Measurements from ENCODE around the gene PLCXD1. TPM values are rescaled to one million over a fixed set of nuclear protein-coding genes. Genes with fewer than 3 reads are reported as not detected.
"Not testable (repeated sequence)": the region's sequence is repeated elsewhere in the genome, so short reads cannot be mapped to it uniquely, and the experiment has no call there.

The PLCXD1 gene
- total RNA-seq, result 10 to 100 TPM; 57.3 to 61.2 TPM

DNA sequence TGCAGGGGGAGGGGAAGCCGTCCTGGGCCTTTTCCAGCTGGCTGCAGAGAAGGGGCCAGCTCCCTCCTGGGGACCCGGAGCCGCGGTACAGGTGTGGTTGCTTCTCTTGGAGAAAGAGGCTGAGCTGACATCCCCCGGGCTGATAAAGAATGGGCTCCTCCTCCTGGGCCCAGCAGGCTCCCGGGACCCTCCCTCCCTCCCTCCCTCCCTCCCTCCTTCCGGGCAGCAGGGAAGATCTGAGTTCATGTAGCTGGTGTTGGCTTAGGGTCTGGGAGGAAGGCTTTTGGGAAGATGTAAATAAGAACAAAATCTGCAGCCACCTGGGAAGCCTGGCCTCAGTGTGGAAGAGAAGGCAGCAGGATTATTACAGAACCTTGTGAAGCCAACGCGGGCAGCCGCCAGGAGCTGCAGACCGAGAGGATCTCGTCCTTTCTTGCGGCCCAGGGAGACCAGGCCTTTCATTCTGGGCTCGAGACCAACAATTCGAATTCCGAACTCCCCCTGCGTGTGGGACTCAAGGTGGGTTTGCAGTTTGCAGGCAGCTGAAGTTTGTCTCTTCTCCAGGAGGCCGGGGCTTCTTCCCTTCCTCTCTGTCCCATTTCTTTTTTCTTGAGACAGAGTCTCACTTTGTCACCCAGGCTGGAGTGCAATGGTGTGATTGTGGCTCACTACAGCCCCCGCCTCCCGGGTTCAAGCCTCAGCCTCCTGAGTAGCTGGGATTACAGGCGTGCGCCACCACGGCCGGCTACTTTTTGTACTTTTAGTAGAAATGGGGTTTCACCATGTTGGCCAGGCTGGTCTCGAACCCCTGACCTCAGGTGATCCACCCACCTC lies at the start of gene PLCXD1:
Gene PLCXD1 (plus strand): TSS at position 216 of the 834 bp plus-strand sequence. CDS start 2,807 bp downstream, outside the sequence.
- Mint-ChIP-seq H3K4me3 (peak within 1 kb of the TSS; percentile 81), H3K4me1 (peaks cover 30% of the 10 kb centered on the region), H3K27ac (peak within 1 kb of the TSS; percentile 71), H3K27me3 (no peaks in the 10 kb centered on the region), H3K9me3 (no peaks in the 10 kb centered on the region), H3K36me3 (peaks cover 22% of the 10 kb centered on the region)
- POLR2A ChIA-PET, result no interaction called here
- DNase-seq (peak; percentile 52), ATAC-seq (ENCODE audit: low read depth) (no peak)

DNA sequence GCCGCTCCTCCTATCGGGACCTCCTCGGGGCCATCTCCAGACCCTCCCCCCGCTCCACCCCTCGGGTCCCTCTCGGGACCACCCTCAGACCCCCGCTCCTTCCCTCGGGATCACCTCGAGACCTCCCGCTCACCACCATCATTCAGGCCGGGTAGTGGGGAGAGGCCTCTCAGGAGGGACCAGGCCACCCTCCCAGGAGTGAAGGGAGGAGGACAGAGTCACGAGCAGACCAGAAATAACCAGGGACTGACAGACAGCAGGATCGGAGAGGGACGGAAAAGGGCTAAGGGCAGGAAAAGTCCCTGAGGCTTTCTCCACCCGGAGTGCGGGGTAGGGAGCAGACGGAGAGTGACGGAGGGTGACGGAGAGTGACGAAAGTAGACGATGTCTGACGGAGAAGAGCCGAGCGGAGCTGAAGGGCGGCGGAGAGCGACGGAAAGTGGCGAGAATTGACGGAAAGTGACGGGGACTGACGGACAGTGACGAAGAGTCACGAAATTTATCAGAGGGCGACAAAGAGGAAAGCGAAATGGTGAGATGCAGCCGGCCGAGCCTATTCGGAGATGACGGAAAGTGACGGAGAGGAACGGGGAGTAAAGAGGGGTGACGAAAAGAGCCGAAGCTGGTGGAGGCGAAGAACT lies 49.4 kb upstream of the PLCXD1 start:
- H3K9me3 Mint-ChIP-seq, H3K27me3 Mint-ChIP-seq, H3K36me3 Mint-ChIP-seq, H3K27ac Mint-ChIP-seq, DNase-seq, POLR2A ChIA-PET, H3K4me3 Mint-ChIP-seq, H3K4me1 Mint-ChIP-seq: not testable (repeated sequence)
- peak; percentile 95 for ATAC-seq (ENCODE audit: low read depth)

DNA sequence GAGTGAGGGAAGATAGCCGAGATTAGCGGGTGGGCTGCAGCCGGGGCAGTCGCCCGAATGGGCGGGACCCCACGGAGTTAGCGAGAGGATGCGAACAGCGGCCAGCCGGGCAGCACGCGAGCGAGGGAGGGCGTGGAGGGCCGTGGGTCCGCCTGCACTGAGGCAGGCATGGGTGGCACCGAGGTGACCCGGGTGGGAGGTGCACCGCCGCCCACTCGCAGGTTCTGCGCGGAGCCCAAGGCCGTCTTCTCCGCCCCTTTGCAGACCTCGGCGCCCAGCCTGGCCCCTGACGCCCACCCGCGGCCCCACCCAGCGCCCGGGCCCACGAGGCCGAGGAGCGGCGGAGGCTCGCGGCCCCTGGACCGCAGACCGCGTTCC lies 48.9 kb upstream of the PLCXD1 start:
- H3K4me3 Mint-ChIP-seq, H3K27me3 Mint-ChIP-seq, POLR2A ChIA-PET, H3K9me3 Mint-ChIP-seq, H3K36me3 Mint-ChIP-seq, H3K27ac Mint-ChIP-seq, DNase-seq, H3K4me1 Mint-ChIP-seq: not testable (repeated sequence)
- peak; percentile 41 for ATAC-seq (ENCODE audit: low read depth)

- H3K27me3 Mint-ChIP-seq; ATAC-seq (ENCODE audit: low read depth); H3K4me1 Mint-ChIP-seq; H3K36me3 Mint-ChIP-seq; H3K4me3 Mint-ChIP-seq; DNase-seq; H3K9me3 Mint-ChIP-seq; POLR2A ChIA-PET; H3K27ac Mint-ChIP-seq: not testable (repeated sequence)
These were observed 45.0 kb upstream of the PLCXD1 start for GRCh38 chrX:236201-236600.

DNA sequence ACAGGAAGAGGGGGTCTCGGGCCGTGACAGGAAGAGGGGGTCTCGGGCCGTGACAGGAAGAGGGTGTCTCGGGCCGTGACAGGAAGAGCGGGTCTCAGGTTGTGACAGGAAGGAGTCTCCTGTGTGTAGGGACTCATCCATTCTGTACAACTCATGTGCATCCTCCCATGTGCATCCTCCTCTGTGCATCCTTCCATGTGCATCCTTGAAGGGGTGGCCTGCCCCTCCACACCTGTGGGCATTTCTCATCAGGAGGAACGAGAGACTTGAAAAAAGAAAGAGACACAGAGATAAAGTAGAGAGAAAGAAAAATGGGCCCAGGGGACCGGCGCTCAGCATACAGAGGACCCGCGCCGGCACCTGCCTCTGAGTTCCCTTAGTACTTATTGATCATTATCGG lies 30.2 kb upstream of the PLCXD1 start:
- POLR2A ChIA-PET, result no interaction called here
- peaks cover 13% of the 10 kb centered on the region for H3K9me3 Mint-ChIP-seq
- H3K36me3 Mint-ChIP-seq, result peaks cover 10% of the 10 kb centered on the region
- H3K4me1 Mint-ChIP-seq, result peaks cover 11% of the 10 kb centered on the region
- no peak for DNase-seq
- H3K4me3 Mint-ChIP-seq, result peak overlapping the region; percentile 11
- H3K27me3 Mint-ChIP-seq, result no peaks in the 10 kb centered on the region
- H3K27ac Mint-ChIP-seq, result peak overlapping the region; percentile 97
- peak; percentile 36 for ATAC-seq (ENCODE audit: low read depth)

DNA sequence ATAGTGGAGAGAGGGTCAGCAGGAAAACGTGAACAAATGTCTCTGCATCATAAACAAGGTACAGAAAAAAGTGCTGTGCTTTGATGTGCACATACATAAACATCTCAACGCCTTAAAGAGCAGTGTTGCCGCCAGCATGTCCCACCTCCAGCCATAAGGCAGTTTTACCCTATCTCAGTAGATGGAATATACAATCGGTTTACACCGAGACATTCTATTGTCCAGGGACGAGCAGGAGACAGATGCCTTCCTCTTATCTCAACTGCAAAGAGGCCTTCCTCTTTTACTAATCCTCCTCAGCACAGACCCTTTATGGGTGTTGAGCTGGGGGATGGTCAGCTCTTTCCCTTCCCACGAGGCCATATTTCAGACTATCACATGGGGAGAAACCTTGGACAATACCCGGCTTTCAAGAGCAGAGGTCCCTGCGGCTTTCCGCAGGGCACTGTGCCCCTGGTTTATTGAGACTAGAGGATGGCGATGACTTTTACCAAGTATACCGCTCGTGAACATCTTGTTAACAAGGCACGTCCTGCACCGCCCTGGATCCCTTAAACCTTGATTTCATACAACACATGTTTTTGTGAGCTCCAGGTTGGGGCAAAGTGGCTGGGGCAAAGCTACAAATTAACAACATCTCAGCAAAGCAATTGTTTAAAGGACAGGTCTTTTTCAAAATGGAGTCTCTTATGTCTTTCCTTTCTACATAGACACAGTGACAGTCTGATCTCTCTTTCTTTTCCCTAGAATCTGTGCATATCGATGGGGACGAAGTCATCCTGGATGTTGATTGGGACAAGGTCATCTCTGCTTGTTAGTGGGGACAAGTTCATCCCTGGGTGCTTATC lies 29.6 kb upstream of the PLCXD1 start:
- H3K36me3 Mint-ChIP-seq, POLR2A ChIA-PET: not testable (repeated sequence)

GRCh38 chrX:252244-252956 lies 28.8 kb upstream of the PLCXD1 start:
- Mint-ChIP-seq H3K4me1 (peaks cover 11% of the 10 kb centered on the region), H3K27ac (peak overlapping the region; percentile 12), H3K27me3 (no peaks in the 10 kb centered on the region), H3K9me3 (peaks cover 13% of the 10 kb centered on the region), H3K36me3 (peaks cover 10% of the 10 kb centered on the region), H3K4me3 (no peak overlapping the region)
- POLR2A ChIA-PET, result no interaction called here
- DNase-seq (no peak), ATAC-seq (ENCODE audit: low read depth) (no peak)

More for the DNA sequence above, 29.6 kb upstream of the PLCXD1 start:
- not testable (repeated sequence) for H3K27me3 Mint-ChIP-seq; ATAC-seq (ENCODE audit: low read depth); DNase-seq
- Mint-ChIP-seq H3K27ac (peak overlapping the region; percentile 97), H3K4me3 (peak overlapping the region; percentile 11), H3K9me3 (peaks cover 13% of the 10 kb centered on the region), H3K4me1 (peaks cover 11% of the 10 kb centered on the region)

GRCh38 chrX:252957-253291 lies 28.3 kb upstream of the PLCXD1 start:
- H3K4me3 Mint-ChIP-seq, result no peak overlapping the region
- peaks cover 11% of the 10 kb centered on the region for H3K4me1 Mint-ChIP-seq
- POLR2A ChIA-PET, result no interaction called here
- no peak for DNase-seq
- H3K36me3 Mint-ChIP-seq, result peaks cover 10% of the 10 kb centered on the region
- H3K27me3 Mint-ChIP-seq, result no peaks in the 10 kb centered on the region
- H3K27ac Mint-ChIP-seq, result no peak overlapping the region
- ATAC-seq (ENCODE audit: low read depth), result no peak
- peaks cover 13% of the 10 kb centered on the region for H3K9me3 Mint-ChIP-seq

DNA sequence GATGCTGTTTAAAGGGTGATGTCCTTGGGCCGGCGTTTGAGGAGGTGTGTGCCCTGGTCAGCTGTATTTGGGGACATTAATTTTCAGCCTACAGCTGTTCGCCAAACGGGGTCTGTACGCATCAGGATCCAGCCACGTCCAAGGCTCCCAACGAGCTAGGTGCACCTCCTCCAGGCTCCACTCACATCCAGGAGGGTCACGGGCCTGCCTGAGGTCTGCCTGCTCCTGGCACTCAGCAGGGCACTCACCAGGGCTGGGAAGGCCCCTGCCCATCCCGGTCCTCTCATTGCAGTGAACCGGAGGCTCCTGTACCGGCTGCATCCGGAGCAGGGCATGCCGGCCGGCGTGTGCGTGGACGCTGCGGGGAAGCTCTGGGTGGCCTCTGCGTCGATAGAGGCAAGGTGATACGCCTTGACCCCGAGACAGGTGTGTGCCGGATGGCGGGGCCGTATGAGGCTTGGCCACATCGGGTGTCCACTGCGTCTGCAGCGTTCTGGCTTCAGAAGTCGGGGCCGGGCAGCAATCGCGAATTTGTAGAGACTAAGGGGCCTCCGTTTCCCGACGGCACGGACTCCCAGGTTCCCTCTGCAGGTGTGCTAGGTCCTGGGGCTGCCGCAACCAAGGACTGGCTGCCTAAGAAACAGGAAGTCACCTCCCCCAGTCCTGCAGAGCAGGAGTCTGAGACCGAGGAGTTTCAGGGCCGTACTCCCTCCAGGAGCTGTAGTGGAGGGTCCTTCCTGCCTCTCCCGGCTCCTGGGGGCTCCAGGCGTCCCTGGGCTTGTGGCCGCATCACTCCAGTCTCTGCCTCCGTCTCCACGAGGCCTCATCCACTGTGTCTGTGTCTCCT lies 27.5 kb upstream of the PLCXD1 start:
- peaks cover 10% of the 10 kb centered on the region for H3K36me3 Mint-ChIP-seq
- DNase-seq (no peak), ATAC-seq (ENCODE audit: low read depth) (no peak)
- no peak overlapping the region for H3K4me3 Mint-ChIP-seq
- H3K27me3 Mint-ChIP-seq, result no peaks in the 10 kb centered on the region
- H3K4me1 Mint-ChIP-seq, result peaks cover 11% of the 10 kb centered on the region
- H3K27ac Mint-ChIP-seq, result no peak overlapping the region
- peaks cover 13% of the 10 kb centered on the region for H3K9me3 Mint-ChIP-seq
- POLR2A ChIA-PET, result no interaction called here

DNA sequence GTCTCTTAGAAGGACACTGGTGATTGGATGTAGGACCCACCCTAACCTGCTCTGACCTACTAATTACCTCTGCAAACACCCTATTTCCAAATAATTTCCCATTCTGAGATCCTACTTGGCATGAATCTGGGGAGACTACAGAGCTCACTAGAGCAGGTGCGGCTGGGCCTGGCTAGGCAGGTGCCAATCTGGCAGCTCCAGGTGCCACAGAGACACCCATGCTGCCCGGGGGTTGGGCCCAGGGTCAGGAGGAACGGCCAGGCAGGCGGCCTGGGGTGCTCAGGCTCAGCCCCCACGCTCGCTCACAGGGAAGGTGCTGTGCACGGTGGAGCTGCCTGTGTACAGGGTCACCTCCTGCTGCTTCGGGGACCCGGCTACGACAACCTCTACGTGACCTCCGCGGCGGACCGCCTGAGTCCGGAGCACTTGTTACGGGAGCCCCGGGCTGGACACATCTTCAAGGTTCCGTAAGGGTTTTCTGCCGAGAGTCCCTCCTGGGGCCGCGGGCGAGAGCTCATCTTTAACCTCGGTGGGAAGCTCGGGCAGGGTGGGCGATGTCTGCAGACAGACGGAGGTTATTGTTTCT lies 26.5 kb upstream of the PLCXD1 start:
- peaks cover 13% of the 10 kb centered on the region for H3K9me3 Mint-ChIP-seq
- no peak overlapping the region for H3K4me3 Mint-ChIP-seq
- DNase-seq (no peak), ATAC-seq (ENCODE audit: low read depth) (no peak)
- no peaks in the 10 kb centered on the region for H3K27me3 Mint-ChIP-seq
- H3K36me3 Mint-ChIP-seq, result peaks cover 10% of the 10 kb centered on the region
- no peak overlapping the region for H3K27ac Mint-ChIP-seq
- POLR2A ChIA-PET, result no interaction called here
- peaks cover 11% of the 10 kb centered on the region for H3K4me1 Mint-ChIP-seq

- ATAC-seq (ENCODE audit: low read depth), result no peak
- H3K27ac Mint-ChIP-seq, result no peak overlapping the region
- H3K9me3 Mint-ChIP-seq, result peaks cover 12% of the 10 kb centered on the region
- DNase-seq, result no peak
- peaks cover 8% of the 10 kb centered on the region for H3K36me3 Mint-ChIP-seq
- POLR2A ChIA-PET, result no interaction called here
- H3K27me3 Mint-ChIP-seq, result no peaks in the 10 kb centered on the region
- peaks cover 9% of the 10 kb centered on the region for H3K4me1 Mint-ChIP-seq
- no peak overlapping the region for H3K4me3 Mint-ChIP-seq
These were observed 25.3 kb upstream of the PLCXD1 start for GRCh38 chrX:255923-256331.

GRCh38 chrX:257054-257453 lies 24.1 kb upstream of the PLCXD1 start:
- ATAC-seq (ENCODE audit: low read depth); H3K4me3 Mint-ChIP-seq; H3K36me3 Mint-ChIP-seq; H3K27ac Mint-ChIP-seq; H3K27me3 Mint-ChIP-seq; DNase-seq; POLR2A ChIA-PET; H3K9me3 Mint-ChIP-seq; H3K4me1 Mint-ChIP-seq: not testable (repeated sequence)
